GM18511 (cell line): Measurements from ENCODE around the gene NR0B1.
A peak's percentile ranks its signal among the peaks of the same experiment; 100 is the strongest.

Experiments
- ATAC-seq: cut with Tn5 transposase; IDR thresholded peaks from one replicate; pipeline ENCODE4 v1.9.1; 2021; ENCODE audit warnings: mild to moderate bottlenecking, moderate library complexity; ENCODE audit not compliant: unreplicated experiment

The NR0B1 gene, protein sequence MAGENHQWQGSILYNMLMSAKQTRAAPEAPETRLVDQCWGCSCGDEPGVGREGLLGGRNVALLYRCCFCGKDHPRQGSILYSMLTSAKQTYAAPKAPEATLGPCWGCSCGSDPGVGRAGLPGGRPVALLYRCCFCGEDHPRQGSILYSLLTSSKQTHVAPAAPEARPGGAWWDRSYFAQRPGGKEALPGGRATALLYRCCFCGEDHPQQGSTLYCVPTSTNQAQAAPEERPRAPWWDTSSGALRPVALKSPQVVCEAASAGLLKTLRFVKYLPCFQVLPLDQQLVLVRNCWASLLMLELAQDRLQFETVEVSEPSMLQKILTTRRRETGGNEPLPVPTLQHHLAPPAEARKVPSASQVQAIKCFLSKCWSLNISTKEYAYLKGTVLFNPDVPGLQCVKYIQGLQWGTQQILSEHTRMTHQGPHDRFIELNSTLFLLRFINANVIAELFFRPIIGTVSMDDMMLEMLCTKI

DNA sequence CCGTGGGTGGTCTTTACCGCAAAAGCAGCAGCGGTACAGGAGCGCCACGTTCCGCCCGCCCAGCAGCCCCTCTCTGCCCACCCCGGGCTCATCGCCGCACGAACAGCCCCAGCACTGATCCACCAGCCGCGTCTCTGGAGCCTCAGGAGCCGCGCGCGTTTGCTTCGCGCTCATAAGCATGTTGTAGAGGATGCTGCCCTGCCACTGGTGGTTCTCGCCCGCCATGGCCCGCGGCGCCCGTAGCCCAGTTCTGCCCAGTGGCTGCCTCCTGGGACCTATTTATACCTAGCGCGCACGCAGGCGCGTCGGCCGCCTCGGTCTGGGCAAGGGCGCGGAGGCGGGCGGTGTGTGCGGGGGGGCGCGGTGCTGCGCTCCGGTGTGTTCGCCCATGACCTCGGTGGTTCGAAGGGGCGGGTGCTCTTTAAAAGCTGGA is at the start of gene NR0B1:
NR0B1 (minus strand) TSS at position 252 of the 433 bp plus-strand sequence; CDS start at position 225, 27 bp downstream.
- ATAC-seq: no peak

DNA sequence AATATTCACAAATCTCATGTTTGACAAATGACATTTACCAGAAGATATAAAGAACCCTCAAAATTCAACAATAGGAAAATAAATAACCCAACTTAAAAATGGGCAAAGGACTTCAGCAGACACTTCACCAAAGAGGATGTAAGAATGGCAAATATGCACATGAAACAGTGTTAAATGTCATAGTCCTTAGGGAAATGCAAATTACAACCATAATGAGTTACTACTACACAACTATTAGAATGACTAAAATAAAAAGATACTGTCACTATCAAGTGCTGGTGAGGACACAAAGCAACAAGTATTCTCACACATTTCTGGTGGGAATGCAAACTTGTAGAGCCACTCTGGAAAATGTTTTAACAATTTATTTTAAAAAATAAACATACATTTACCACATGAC is 40.8 kb upstream of the NR0B1 start:
- ATAC-seq: no peak

DNA sequence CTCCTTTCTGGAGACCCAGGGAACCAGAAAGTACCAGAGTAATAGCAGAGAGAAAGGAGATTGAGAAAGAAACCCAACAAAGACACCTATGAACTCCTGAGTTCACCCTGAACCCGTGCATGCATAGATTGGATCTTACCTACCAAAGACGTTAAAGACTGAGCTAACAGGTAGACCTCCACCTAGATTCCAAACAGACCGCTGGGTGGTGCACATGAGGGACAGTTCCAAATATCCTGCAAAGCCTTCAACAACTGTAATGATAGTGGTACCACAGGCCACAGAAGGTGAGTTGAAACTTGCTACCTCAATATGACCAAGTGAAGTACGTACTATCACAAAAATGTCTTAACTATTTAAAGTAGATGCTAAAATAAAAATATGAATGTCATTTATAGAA is 34.0 kb upstream of the NR0B1 start:
- ATAC-seq: no peak

DNA sequence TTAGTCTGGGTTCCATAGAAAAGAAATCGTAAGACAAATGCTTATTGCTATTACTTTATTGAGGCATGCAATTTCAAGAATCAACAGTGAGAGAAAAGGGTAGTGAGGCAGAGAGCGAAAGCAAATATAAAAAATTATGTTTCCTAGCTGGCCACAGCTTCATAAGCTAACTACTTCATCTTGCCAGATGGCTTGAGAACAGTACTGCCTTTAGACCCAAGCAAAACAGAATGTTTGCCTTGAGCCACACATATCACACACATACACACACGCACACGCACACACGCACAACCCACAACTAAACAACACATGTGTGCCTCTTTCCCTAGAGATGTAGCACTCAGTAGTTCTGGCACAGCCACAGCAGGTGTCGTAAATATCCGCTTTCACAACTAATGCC is 31.6 kb upstream of the NR0B1 start:
- no peak for ATAC-seq

DNA sequence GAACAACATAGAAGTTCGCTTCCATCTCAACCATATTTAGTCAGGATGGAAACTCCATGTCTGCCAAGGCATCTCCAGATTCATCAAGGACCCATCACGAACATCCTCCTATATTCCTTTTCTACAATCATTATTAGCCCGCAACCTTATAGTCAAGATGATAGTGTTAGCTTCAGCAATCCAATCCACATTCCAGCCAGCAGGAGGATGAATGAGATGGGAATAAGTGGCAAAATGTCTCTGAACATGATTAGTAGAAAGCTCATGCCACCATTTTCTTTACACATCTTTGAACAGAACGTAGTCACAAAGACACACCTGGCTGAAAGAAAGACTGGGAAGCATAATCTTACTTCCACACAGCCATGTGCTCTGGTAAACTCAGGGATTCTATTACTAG is 18.6 kb upstream of the NR0B1 start:
- no peak for ATAC-seq

DNA sequence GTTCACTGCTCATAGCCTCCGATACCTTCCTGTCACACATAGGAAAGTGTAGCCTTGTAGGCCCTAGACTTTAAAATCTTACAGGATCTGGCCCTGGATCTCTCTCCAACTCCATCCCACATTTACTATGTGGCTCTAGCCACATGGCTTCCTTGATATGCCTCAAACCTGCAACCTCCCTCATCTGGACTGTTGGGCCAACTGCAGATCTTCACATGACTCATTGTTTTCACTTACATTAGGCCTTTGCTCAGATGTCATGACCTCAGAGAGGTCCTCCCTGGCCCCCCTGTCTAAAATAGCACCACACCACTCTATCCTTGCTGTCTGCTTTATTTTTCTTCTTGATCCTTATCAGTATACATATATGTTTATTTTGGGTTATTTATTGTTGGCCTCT is 8.1 kb upstream of the NR0B1 start:
- no peak for ATAC-seq

DNA sequence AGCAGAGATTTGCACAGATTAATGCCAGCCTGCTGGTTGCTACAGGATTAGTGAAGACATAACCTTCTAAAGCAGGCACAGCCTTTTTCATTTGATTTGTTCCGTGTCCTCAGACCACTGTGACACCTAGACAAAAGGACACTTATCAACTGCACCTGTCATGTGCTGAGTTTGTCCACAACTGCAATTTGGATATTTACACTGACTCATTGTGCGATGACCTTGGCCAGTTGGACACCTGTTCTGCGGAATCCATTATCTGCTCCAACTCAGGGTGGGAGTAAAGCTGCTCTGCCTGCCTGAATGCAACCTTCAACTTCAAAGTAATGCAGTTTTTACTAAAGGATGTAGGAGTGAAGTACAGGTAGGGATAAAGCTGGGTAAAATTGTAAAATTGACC is 4.1 kb upstream of the NR0B1 start:
- ATAC-seq: no peak

DNA sequence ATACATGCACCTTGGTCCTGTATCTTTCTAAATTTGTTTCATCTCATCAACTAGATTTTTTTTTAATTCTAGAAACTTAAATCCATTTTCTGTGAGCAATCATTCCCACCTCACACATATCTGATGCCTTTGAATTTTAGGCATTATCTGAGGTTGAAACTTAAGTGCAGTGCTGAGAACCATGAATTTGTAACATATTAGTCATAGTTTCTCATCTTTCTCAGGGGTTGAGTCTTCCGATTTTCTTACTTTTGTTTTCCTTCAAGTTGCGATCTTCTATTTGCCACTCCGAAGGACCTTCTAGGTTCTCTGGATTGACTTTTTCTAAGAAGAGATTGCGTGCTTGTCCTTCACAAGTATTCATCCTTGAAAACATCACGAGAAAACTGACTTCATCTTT is 3.7 kb upstream of the NR0B1 start:
- no peak for ATAC-seq

DNA sequence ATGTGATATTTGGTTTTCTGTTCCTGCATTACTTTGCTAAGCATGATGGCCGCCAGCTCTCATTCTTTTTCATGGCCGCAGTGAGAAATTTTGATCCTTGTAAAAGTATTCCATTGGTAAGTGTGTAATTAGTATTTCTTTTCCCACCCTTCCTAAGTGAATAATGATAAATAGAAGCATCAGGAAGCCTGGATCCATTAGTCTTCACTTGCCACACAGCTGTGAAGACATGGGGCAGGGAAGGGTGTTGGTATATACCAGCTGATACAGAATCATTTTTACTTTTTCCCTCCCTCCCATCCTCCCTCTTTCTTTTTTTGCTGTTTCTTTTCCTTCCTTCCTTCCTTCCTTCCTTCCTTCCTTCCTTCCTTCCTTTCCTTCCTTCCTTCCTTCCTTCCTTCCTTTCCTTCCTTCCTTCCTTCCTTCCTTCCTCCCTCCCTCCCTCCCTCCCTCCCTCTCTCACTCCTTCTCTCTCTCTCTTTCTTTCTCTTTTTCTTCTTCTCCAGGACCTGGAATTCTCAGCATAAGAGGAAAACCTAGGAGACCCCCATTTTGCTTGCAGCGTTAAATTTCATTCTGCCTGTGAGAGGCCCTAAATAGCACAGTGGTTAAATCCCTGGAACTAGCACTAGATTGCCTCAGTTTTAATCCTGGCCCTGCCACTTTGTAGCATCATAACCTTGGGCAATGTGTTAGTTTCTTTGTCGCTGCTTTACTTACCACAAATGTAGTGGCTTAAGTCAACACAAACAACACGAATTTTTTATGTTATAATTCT is 1.4 kb upstream of the NR0B1 start:
- ATAC-seq: no peak

DNA sequence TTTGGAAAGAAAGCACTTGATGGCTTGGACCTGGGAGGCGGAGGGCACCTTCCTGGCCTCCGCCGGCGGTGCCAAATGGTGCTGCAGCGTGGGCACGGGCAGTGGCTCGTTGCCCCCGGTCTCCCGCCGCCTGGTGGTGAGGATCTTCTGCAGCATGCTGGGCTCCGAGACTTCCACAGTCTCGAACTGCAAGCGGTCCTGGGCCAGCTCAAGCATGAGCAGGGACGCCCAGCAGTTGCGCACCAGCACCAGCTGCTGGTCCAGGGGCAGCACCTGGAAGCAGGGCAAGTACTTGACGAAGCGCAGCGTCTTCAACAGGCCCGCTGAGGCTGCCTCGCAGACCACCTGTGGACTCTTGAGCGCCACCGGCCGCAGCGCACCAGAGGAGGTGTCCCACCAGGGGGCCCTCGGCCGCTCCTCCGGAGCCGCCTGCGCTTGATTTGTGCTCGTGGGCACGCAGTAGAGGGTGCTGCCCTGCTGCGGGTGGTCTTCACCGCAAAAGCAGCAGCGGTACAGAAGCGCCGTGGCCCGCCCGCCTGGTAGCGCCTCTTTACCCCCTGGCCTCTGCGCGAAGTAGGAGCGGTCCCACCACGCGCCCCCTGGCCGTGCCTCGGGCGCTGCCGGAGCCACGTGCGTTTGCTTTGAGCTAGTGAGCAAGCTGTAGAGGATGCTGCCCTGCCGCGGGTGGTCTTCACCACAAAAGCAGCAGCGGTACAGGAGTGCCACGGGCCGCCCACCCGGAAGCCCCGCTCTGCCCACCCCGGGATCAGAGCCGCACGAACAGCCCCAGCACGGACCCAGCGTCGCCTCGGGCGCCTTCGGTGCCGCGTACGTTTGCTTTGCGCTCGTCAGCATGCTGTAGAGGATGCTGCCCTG is 689 bp downstream of the NR0B1 start:
- ATAC-seq: no peak

DNA sequence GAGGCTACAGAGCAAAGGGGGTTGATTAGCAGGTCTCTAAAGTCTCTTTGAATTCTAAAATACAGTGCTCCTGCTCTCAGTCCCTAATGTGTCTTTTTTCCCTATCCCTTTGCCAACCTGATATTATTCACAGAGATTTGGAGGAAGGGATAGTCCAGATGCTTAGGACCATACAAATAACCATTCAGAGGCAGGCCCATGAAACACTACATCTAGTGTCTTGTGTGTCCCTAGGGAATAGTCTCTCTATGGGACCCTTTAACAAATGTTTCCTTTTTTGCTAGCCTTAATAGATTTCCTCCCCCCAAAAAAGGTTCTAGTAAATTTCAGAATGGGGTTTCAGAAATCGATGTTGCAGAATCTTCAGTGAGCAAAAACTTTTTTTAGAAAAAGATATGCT is 1.7 kb downstream of the NR0B1 start:
- ATAC-seq: no peak

DNA sequence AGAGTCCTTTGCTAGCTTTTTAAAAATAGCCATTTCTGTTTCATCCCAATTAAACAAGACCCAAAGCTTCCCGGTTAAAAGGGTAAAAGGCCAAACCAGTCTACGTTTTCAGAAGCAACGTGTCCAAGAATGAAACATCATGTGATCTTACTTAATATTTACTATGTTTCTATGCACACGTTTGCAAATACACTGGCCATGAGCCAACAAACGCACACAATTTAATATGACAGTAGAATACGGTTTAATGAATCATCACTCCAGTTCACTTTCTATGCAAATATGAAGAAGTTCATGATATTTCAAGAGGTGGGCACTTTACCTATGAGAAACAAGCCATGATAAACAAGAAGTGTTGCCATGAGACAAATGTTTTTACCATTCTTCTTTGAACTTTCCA is 4.3 kb downstream of the NR0B1 start:
- no peak for ATAC-seq

DNA sequence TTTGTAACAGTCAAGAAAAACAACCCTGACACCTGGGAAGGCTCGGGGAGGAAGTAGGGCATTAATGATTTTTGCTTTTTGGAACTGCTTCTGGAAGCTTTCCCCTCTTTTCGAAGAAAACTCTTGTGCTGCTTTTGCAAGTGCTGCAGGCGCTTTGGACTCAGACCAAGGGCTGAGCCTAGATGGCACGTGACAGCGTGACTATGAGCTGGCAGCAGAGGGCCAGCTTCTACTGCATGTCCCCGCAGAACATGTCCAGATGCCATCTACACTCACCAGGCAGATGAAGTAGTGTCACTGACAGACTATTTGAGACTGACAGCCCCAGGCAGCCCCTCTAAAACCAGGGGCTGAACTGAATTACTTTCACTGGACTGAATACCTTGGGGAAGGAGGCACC is 6.2 kb downstream of the NR0B1 start:
- ATAC-seq: no peak

DNA sequence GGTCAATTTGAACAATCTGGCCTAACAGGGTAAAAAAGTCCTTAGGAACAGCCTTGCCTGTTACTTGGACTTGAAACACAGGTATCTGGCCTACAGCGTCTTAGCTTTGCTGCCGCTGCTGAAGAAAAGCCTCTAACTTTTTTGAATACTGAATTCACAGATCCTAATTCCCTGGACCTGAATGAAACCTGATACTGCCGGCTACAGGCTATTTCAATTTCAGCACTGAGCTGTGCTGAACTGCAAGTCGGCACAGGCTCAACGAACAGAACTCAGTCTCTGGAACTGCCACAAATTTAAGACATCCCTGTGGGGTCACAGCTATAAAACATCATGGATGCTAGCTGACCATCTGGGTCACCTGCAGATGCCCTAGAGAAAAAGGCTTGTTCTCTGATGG is 7.2 kb downstream of the NR0B1 start:
- ATAC-seq: no peak

DNA sequence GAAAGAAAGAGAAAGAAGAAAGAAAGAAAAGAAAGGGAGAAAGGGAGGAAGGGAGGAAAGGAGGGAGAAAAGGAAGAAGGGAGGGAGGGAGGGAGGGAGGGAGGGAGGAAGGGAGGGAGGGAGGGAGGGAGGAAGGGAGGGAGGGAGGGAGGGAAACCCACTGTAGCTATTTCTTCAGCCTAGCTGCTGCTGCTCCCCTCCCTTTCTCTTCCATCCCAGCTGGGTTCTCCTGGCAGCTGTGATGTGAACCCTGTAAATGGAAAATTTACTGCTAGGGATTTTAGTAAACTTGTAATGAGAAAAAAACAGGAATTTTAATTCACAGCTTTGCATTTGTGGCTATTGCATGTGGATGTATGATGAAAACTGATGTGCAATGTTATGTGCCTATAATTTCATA is 8.0 kb downstream of the NR0B1 start:
- no peak for ATAC-seq

DNA sequence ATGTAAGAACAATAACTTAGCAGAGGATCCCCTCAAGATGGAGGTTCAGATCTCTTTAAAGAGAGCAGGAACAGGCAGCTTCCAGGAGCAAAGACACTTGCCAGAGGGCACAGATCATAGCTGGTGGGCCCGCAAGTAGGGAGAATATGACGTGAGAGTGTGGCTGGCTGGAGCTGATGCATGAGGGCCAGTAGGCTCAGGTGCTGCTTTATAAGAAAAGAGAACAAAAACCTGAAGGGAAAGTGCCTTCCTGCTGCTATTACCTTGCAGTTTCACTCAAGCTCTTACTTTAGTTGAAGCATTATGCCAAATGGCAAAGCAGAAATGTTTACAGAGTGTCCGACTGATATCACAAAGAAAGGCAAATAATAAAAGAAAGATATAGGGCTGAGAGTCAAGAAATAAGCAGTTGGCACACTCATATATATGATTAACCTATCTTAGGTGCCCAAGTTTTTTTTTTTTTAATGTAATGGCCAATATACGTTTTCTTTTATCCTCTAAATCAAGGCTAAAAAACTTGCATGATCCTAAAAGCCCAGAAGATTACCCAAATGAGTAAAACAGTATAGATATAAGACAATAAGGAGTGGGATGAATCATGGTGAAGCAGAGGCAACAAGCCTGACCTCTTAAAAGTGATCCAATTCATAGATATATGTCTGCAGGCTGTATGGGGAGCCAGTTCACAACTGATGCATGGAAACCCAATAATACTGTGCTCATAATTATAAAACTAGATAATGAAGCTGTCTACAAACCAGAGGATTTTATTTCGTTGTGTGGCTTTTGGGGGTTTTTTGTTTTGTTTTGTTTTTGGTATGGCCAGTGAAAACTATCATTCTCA is 12.6 kb downstream of the NR0B1 start:
- peak; percentile 58 for ATAC-seq

DNA sequence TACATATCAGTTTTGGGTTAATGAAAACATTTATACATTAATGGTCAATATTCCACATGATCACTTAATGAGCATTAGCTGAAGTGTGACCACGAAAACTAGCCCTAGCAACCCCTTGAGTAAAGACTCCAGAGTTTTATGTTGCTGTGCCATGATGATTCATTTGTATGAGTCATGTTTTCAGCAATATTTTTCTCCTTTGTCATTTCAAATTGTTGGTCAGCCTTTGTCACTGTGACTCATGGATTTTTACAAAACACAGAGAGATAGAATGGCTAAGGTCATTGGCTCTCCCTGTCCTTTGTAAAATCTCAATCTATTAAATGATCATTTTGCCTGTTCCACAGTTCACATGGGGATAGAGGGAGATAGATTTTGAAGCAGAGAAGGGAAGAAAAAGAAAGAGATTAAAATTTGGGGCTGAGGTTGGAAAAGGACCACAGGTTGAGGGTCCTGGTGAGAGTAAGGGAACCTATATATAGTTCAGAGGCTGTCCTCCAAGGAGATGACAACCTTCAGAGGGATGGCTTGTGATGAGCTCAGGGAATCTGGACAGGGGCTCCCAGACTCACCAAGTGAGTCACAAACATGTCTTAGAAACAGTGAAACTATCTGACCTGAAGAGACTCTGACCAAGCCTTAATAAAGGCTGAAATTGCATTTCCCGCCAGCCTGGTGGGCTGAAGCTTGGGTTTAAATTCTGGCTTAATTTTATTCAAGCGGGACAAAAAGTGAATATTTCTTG is 25.6 kb downstream of the NR0B1 start:
- ATAC-seq: no peak

DNA sequence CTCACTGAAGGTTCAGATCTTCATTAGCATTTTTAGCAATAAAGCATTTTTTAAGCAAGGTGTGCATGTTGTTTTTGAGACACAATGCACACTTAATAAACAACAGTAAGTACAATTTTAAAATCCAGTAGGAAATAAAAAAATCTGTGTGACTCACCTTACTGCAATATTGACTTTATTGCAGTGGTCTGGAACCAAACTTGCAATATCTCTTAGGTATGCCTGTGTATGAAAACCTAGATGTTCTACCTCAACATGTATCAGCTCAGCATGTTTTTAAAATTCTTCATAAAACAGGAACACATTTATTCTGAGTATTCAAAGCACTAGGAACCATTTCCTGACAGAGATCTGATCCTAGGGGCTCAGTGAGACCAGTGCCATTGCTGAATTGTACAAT is 26.7 kb downstream of the NR0B1 start:
- no peak for ATAC-seq

DNA sequence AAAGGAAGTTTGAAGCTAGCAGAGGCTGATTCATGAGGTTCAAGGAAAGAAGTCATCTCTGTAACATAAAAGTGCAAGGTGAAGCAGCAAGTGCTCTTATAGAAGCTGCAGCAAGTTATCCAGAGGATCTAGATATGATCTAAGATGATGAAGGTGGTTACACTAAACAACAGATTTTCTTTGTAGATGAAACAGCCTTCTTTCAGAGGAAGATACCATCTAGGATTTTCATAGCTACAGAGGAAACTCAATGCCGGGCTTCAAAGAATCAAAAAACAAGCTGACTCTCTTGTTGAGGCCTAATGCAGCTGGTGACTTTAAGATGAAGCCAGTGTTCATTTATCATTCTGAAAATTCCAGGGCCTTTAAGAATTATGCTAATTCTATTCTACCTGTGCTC is 28.8 kb downstream of the NR0B1 start:
- ATAC-seq: no peak

DNA sequence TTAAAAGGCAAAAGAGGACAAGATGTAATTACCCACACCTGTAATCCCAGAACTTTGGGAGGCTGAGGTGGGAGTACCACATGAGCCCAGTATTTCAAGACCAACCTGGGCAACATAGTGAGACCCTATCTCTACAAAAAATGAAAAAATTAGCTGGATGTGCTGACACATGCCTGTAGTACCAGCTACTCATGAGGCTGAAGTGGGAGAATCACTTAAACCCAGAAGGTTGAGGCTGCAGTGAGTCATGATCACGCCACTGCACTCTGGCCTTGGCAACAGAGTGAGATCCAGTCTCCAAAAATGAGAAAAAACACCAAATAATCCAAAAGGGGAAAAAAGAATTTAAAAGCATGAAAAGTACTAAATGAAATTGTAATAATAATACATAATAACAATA is 30.8 kb downstream of the NR0B1 start:
- ATAC-seq: no peak
